ENCODE measurements around the gene FSTL5.

DNA sequence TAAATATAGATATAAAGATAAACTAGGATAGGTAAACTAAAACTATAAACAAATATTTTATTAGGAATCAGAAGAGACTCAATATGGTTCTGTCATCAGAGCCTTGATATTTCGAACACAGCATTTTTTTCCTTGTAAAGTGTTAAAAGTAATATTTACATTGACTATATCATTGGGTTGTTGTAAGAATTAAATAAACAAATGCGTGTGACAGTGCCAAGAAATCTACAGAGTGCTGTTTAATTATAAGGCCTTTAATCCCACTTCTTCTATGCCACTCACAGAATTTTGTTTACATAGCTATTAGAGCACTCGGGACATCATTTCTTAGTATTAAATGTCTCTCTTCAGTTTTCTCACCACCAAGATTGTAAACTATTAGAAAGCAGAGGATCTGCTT lies 807.4 kb downstream of the FSTL5 start:
- TF ChIP-seq CTCF (conservative IDR thresholded peaks at IDR 0.05; ENCODE audit: low read length): no peak
- TF ChIP-seq EZH2phosphoT487 (IDR thresholded peaks at IDR 0.05; ENCODE audit: borderline replicate concordance, low read depth, low read length): no peak

Data from OCI-LY7 (cell line).